ENCODE results near the gene ALG5. TPM values are rescaled to one million over a fixed set of nuclear protein-coding genes. Genes with fewer than 3 reads are reported as not detected.

ALG5 gene
- polyA plus RNA-seq, 2 of the 4 experiments (the other 2 are of a cell fraction), result 34.4 to 69.0 TPM

DNA sequence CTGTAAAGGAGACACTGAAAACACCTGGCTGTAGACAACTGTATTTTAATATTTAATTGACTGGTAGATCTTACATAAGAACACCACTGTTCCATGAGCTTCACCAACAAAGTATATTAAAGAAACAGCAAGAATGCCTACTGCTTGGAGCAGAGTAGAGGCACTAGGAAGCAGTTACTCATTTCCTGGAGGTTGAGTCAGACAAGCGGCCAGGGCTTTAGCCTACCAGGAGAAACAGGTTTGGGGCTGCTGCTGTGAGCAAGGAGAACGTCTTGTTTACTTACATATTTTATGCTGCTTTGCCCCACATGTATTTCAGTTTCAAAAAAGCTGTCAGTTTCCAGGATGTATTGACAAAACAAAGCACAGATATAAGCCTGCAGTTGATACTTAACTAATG is 33.4 kb downstream of the ALG5 start:
- ATAC-seq, result no peak
- TF ChIP-seq MYC (IDR thresholded peaks at IDR 0.05; ENCODE audit: borderline replicate concordance, low read length) (no peak), ZFP36 (IDR thresholded peaks at IDR 0.05; ENCODE audit: borderline replicate concordance, partially characterized antibody) (no peak), CHD4 (IDR thresholded peaks at IDR 0.05; ENCODE audit: borderline replicate concordance) (no peak), JUN (IDR thresholded peaks at IDR 0.05) (no peak), PHF8 (IDR thresholded peaks at IDR 0.05; ENCODE audit: borderline replicate concordance, low read depth) (no peak), HOXB5 (CRISPR knock-in tag; IDR thresholded peaks at IDR 0.05) (no peak), POLR2AphosphoS2 (conservative IDR thresholded peaks at IDR 0.05; ENCODE audit: low read length) (no peak), RNF2 (IDR thresholded peaks at IDR 0.05; ENCODE audit: borderline replicate concordance, low read depth) (no peak)
- TF ChIP-seq, protein P1, sequence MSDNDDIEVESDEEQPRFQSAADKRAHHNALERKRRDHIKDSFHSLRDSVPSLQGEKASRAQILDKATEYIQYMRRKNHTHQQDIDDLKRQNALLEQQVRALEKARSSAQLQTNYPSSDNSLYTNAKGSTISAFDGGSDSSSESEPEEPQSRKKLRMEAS (IDR thresholded peaks at IDR 0.05), result no peak
- TF ChIP-seq, protein P2, sequence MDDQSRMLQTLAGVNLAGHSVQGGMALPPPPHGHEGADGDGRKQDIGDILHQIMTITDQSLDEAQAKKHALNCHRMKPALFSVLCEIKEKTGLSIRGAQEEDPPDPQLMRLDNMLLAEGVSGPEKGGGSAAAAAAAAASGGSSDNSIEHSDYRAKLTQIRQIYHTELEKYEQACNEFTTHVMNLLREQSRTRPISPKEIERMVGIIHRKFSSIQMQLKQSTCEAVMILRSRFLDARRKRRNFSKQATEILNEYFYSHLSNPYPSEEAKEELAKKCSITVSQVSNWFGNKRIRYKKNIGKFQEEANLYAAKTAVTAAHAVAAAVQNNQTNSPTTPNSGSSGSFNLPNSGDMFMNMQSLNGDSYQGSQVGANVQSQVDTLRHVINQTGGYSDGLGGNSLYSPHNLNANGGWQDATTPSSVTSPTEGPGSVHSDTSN (IDR thresholded peaks at IDR 0.05), result no peak
- Histone ChIP-seq H3K4me2 (no peak overlapping the region), H3K4me1 (no peaks in the 10 kb centered on the region), H3K4me3 (no peak overlapping the region), H3K27ac (no peak overlapping the region), H3K9me3 (no peaks in the 10 kb centered on the region)
- 53% methylated on average over 2 of the region's 2 CpGs for WGBS (ENCODE audit: missing lambda C conversion rate)
- DNase-seq (ENCODE audit: low read depth in 1 of 2, low spot score in 1 of 2), result no peak
- ChIA-PET CTCF (no interaction called here), POLR2A (no interaction called here)
- no peak for FAIRE-seq

DNA sequence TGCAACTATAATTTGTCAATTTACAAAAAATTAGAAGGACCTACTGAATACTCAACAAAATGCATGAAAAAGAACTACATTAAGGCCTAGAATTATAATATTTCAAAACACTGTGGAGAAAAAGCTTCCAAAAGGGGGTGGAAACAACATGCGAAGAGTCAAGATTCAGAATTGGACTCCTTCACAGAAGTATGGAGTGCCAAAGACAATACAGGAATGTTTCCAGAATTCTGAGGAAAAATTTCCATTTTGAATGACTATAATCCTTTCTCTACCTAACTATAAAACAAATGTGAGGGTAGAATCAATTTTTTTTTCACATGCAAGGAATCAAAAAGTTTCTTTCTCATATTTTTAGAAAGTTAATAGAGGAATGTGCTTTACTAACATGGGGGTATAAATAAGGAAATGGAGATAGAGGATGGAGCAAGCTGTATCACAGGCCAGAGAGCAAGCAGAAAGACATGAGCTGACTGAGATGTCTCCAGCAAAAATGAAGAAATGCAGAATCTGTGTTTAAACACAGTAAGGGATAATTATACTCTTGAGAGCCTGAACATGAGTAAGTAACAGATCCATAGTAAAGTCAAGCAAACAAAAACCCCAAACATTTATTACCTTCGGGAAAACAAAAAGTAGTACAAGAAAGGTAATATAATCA is 39.6 kb downstream of the ALG5 start:
- Histone ChIP-seq H3K4me3 (no peak overlapping the region), H3K27ac (no peak overlapping the region), H3K9me3 (no peaks in the 10 kb centered on the region), H3K4me1 (no peaks in the 10 kb centered on the region), H3K4me2 (no peak overlapping the region)
- no peak for DNase-seq (ENCODE audit: low read depth in 1 of 2, low spot score in 1 of 2)
- ChIA-PET CTCF (no interaction called here), POLR2A (no interaction called here)
- FAIRE-seq, result no peak
- TF ChIP-seq ESRRA (IDR thresholded peaks at IDR 0.05; ENCODE audit: borderline replicate concordance, low read length) (no peak), SMC3 (IDR thresholded peaks at IDR 0.05) (no peak), RFX5 (IDR thresholded peaks at IDR 0.05) (no peak), FOSL2 (IDR thresholded peaks at IDR 0.05) (no peak), FOSL2 (CRISPR knock-in tag; IDR thresholded peaks at IDR 0.05) (no peak), MAFK (IDR thresholded peaks at IDR 0.05; ENCODE audit: partially characterized antibody) (no peak), PHF8 (IDR thresholded peaks at IDR 0.05; ENCODE audit: borderline replicate concordance, low read depth) (no peak), KDM1A (IDR thresholded peaks at IDR 0.05; ENCODE audit: low read depth) (no peak), FOSB (CRISPR knock-in tag; IDR thresholded peaks at IDR 0.05) (no peak), HOXA7 (CRISPR knock-in tag; IDR thresholded peaks at IDR 0.05) (no peak)
- TF ChIP-seq, protein P3, sequence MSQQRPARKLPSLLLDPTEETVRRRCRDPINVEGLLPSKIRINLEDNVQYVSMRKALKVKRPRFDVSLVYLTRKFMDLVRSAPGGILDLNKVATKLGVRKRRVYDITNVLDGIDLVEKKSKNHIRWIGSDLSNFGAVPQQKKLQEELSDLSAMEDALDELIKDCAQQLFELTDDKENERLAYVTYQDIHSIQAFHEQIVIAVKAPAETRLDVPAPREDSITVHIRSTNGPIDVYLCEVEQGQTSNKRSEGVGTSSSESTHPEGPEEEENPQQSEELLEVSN (IDR thresholded peaks at IDR 0.05; ENCODE audit: borderline replicate concordance, low read depth), result no peak
- WGBS (ENCODE audit: missing lambda C conversion rate), result 99% methylated on average over 2 of the region's 2 CpGs
- no peak for ATAC-seq

DNA sequence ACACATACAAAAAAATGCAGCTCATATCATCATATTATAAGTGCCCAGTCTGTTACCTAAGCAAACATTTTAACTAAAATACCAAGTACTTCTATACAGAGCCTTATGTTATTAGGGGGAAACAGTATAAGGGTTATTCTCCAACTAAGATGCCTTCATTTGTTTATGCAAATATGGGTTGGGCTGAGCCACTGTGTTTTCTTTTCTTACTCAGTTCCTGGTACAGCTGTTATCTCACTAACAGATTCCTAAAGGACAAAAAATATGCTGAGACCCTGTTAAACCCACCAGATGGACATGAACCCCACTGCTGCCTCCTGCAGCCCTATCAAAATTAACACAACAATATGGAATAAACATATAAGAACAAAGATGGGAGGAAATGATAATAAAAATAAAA is 44.6 kb downstream of the ALG5 start:
- no peak for TF ChIP-seq KDM1A (IDR thresholded peaks at IDR 0.05; ENCODE audit: low read depth)
- TF ChIP-seq, protein P4, sequence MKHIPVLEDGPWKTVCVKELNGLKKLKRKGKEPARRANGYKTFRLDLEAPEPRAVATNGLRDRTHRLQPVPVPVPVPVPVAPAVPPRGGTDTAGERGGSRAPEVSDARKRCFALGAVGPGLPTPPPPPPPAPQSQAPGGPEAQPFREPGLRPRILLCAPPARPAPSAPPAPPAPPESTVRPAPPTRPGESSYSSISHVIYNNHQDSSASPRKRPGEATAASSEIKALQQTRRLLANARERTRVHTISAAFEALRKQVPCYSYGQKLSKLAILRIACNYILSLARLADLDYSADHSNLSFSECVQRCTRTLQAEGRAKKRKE (CRISPR knock-in tag; IDR thresholded peaks at IDR 0.05; ENCODE audit: low read depth), result no peak
- no peak for TF ChIP-seq NFE2L2 (conservative IDR thresholded peaks at IDR 0.05; ENCODE audit: low read length)
- no peak for TF ChIP-seq CBX2 (IDR thresholded peaks at IDR 0.05; ENCODE audit: borderline replicate concordance, low read depth)
- TF ChIP-seq EP300 (IDR thresholded peaks at IDR 0.05), result no peak
- no peak for TF ChIP-seq POLR2AphosphoS2 (conservative IDR thresholded peaks at IDR 0.05; ENCODE audit: low read length)
- no peak for TF ChIP-seq CBX8 (IDR thresholded peaks at IDR 0.05)
- no peak for TF ChIP-seq RFX5 (IDR thresholded peaks at IDR 0.05)
- TF ChIP-seq GATA3 (IDR thresholded peaks at IDR 0.05; ENCODE audit: borderline replicate concordance), result no peak
- no peak for TF ChIP-seq HOXB13 (CRISPR knock-in tag; IDR thresholded peaks at IDR 0.05; ENCODE audit: low read depth)
- TF ChIP-seq FOSB (CRISPR knock-in tag; IDR thresholded peaks at IDR 0.05), result no peak
- TF ChIP-seq HOXB5 (CRISPR knock-in tag; IDR thresholded peaks at IDR 0.05), result no peak
- TF ChIP-seq TFCP2L1 (CRISPR knock-in tag; IDR thresholded peaks at IDR 0.05), result no peak
- no peaks in the 10 kb centered on the region for H3K4me1 ChIP-seq
- no peak overlapping the region for H3K4me2 ChIP-seq
- H3K9me3 ChIP-seq, result no peaks in the 10 kb centered on the region
- FAIRE-seq (no peak), ATAC-seq (no peak), DNase-seq (ENCODE audit: low read depth in 1 of 2, low spot score in 1 of 2) (no peak)
- CTCF ChIA-PET, result no interaction called here
- POLR2A ChIA-PET, result no interaction called here
- H3K4me3 ChIP-seq, result no peak overlapping the region
- no peak overlapping the region for H3K27ac ChIP-seq

All from A549 (cell line).